GM23248 (cell line): Measurements from ENCODE around the gene SULF2. TPM values are rescaled to one million over a fixed set of nuclear protein-coding genes. Genes with fewer than 3 reads are reported as not detected.

ENCODE experiments used
- DNase-seq: peaks from one replicate; pipeline ENCODE4 v3.0.0-alpha.2; 2015
- H2AFZ ChIP-seq: fragments of 200-600 bp; sonication (generic); 2 replicates; pipeline ENCODE4 v1.6.1; 2016; ENCODE audit warnings: antibody characterized with exemption
- H3F3A ChIP-seq: fragments of 200-600 bp; sonication (generic); 2 replicates; pipeline ENCODE4 v1.6.1; 2016; ENCODE audit warnings: mild to moderate bottlenecking, antibody characterized with exemption, mixed run types; ENCODE audit not compliant: insufficient read depth
- H3K27ac ChIP-seq: fragments of 200-600 bp; sonication (generic); 2 replicates; pipeline ENCODE4 v1.5.1; 2016; ENCODE audit warnings: mild to moderate bottlenecking
- H3K27me3 ChIP-seq: fragments of 200-600 bp; sonication (generic); replicated peaks from 2 replicates; pipeline ENCODE4 v1.6.1; 2016; ENCODE audit warnings: mild to moderate bottlenecking; ENCODE audit not compliant: insufficient read depth
- H3K36me3 ChIP-seq: fragments of 200-600 bp; sonication (generic); 2 replicates; pipeline ENCODE4 v1.6.1; 2016; ENCODE audit warnings: low read depth, mild to moderate bottlenecking
- H3K4me1 ChIP-seq: fragments of 200-600 bp; sonication (generic); 2 replicates; pipeline ENCODE4 v1.6.1; 2016; ENCODE audit warnings: mild to moderate bottlenecking; ENCODE audit not compliant: insufficient read depth
- H3K4me2 ChIP-seq: fragments of 200-600 bp; sonication (generic); one replicate; pipeline ENCODE4 v1.6.1; 2016; ENCODE audit warnings: mild to moderate bottlenecking; ENCODE audit not compliant: unreplicated experiment
- H3K4me3 ChIP-seq: fragments of 200-600 bp; sonication (generic); 2 replicates; pipeline ENCODE4 v1.5.1; 2016; ENCODE audit warnings: mild to moderate bottlenecking
- H3K79me2 ChIP-seq: fragments of 200-600 bp; sonication (generic); 2 replicates; pipeline ENCODE4 v1.6.1; 2016; ENCODE audit warnings: mild to moderate bottlenecking; ENCODE audit not compliant: insufficient read depth
- H3K9ac ChIP-seq: fragments of 200-600 bp; sonication (generic); 2 replicates; pipeline ENCODE4 v1.6.1; 2016; ENCODE audit warnings: mild to moderate bottlenecking
- H3K9me2 ChIP-seq: fragments of 200-600 bp; sonication (generic); 2 replicates; pipeline ENCODE4 v1.6.1; 2016; ENCODE audit warnings: mixed run types, mild to moderate bottlenecking, moderate library complexity; ENCODE audit not compliant: insufficient read depth
- H3K9me3 ChIP-seq: fragments of 200-600 bp; sonication (generic); one replicate; pipeline ENCODE4 v1.6.1; 2017; ENCODE audit warnings: low read depth
- H4K20me1 ChIP-seq: fragments of 200-600 bp; sonication (generic); 2 replicates; pipeline ENCODE4 v1.6.0; 2016; ENCODE audit not compliant: insufficient read depth
- EZH2 ChIP-seq: fragments of 200-600 bp; sonication (generic); IDR thresholded peaks from 2 replicates; pipeline ENCODE4 v1.6.1; 2018; ENCODE audit warnings: antibody characterized with exemption, mild to moderate bottlenecking; ENCODE audit not compliant: insufficient read depth, poor library complexity, severe bottlenecking
- EZH2phosphoT487 ChIP-seq: fragments of 200-600 bp; sonication (generic); IDR thresholded peaks from 2 replicates; pipeline ENCODE4 v1.6.1; 2018; ENCODE audit warnings: antibody characterized with exemption, moderate library complexity, mild to moderate bottlenecking, low read depth; ENCODE audit not compliant: insufficient read depth
- WGBS, 2 experiments: methylation state at CpG; one replicate each; pipeline ENCODE4 v1.1.6; 2015 to 2017; ENCODE audit warnings: low lambda C conversion rate in 2 of 2, low coverage in 1 of 2; ENCODE audit errors: missing lambda C conversion rate in 2 of 2; 5-methylcytosine and 5-hydroxymethylcytosine counted together
- in situ Hi-C: fragments of 300-500 bp; cut with MboI; formaldehyde crosslinking; loops from 2 replicates; pipeline ENCODE4 v1.15.0; 2020
- polyA plus RNA-seq: library from polyadenylated mRNA; unstranded; fragments of >200 nt; fragmentation: Nextera tagmentation; extraction: Ambion mirVana; gene quantifications from 2 replicates; pipeline ENCODE4 v1.2.1, GENCODE V29; 2016
- total RNA-seq: library from RNA; depleted of rRNA; stranded (reverse); fragments of >200 nt; shearing (Covaris generic); gene quantifications from 2 replicates; pipeline ENCODE4 v1.2.3, GENCODE V29; 2014

The SULF2 gene
- total and polyA plus RNA-seq, 2 experiments from 2014 or later: 2.0 to 5.6 TPM

- no peak overlapping the region for H3K4me2 ChIP-seq
- 87 to 91% methylated on average over 8 of the region's 8 CpGs for WGBS, 2 experiments
- no peaks in the 10 kb centered on the region for H3K9me2 ChIP-seq
- no peaks in the 10 kb centered on the region for H3K79me2 ChIP-seq
- no peaks in the 10 kb centered on the region for H3K9me3 ChIP-seq
- no peak overlapping the region for H3K4me3 ChIP-seq
- no peak overlapping the region for H3K27ac ChIP-seq
- H3K36me3 ChIP-seq: no peaks in the 10 kb centered on the region
- H3K9ac ChIP-seq: no peak overlapping the region
- H3F3A ChIP-seq: no peaks in the 10 kb centered on the region
- TF ChIP-seq EZH2 (no peak), EZH2phosphoT487 (no peak)
- no peaks in the 10 kb centered on the region for H3K27me3 ChIP-seq
- no peak overlapping the region for H2AFZ ChIP-seq
- no peaks in the 10 kb centered on the region for H3K4me1 ChIP-seq
- no peak for DNase-seq
- in situ Hi-C loops: loop anchor here (10.0 to 25.0 kb wide), 2 partner anchors 626 to 1243 kb away; partner anchors contain the start of gene ARFGEF2
- no peaks in the 10 kb centered on the region for H4K20me1 ChIP-seq
These were observed 116.2 kb downstream of the SULF2 start for GRCh38 chr20:47669152-47669425.

GRCh38 chr20:47668313-47669151, 116.7 kb downstream of the SULF2 start:
- no peaks in the 10 kb centered on the region for H4K20me1 ChIP-seq
- H3F3A ChIP-seq: no peaks in the 10 kb centered on the region
- 90 to 92% methylated on average over 22 to 23 of the region's 23 CpGs for WGBS, 2 experiments
- H3K27ac ChIP-seq: no peak overlapping the region
- H2AFZ ChIP-seq: no peak overlapping the region
- H3K4me2 ChIP-seq: no peak overlapping the region
- no peaks in the 10 kb centered on the region for H3K4me1 ChIP-seq
- no peak for DNase-seq
- TF ChIP-seq EZH2phosphoT487 (no peak), EZH2 (no peak)
- H3K9me3 ChIP-seq: no peaks in the 10 kb centered on the region
- H3K79me2 ChIP-seq: no peaks in the 10 kb centered on the region
- in situ Hi-C loops: loop anchor here (10.0 to 25.0 kb wide), 2 partner anchors 626 to 1244 kb away; partner anchors contain the start of gene ARFGEF2
- no peak overlapping the region for H3K9ac ChIP-seq
- no peaks in the 10 kb centered on the region for H3K27me3 ChIP-seq
- no peaks in the 10 kb centered on the region for H3K36me3 ChIP-seq
- no peaks in the 10 kb centered on the region for H3K9me2 ChIP-seq
- H3K4me3 ChIP-seq: no peak overlapping the region

DNA sequence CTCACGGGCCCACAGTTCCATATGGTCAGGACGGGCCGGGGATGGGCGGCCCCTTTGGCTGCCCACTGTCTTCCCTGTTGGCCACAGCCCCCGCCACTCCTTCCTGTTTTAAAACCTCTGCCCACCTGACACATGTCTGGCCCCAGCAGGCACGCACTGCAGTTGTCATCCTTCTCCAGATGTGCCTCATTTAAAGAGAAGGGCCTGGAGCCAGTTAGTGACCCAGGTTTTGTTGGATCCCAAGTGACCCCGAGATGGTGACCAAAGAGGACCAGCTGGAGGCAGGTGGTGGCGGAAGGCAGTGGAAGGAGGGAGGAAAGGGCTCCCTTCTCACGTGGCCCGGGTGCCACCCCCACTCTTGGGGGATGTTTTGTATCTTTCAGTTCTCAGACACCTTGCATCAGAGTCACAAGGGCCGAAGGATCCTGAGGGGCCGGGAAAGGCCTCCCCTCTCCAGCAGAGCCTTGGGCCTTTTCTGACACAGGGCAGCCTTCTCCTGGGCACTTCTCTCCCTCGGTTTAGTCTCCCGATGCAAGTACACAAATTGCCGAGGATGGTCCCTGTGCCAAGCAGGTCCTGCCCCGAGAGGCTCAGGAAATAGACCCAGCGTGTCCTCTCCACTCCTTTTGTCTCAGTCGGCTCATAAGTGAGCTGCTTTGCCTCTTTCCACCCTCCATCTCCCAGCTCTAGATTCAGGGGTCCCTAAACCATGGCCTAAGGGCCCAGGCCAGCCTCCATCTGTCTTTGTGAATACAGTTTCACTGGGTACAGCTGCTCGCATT, 117.6 kb downstream of the SULF2 start:
- in situ Hi-C loops: loop anchor here (10.0 to 25.0 kb wide), 2 partner anchors 627 to 1245 kb away; partner anchors contain the start of gene ARFGEF2
- no peaks in the 10 kb centered on the region for H3K9me3 ChIP-seq
- TF ChIP-seq EZH2: no peak
- no peak for TF ChIP-seq EZH2phosphoT487
- 68 to 70% methylated on average over 19 of the region's 19 CpGs for WGBS, 2 experiments
- H3K4me3 ChIP-seq: no peak overlapping the region
- H3K79me2 ChIP-seq: no peaks in the 10 kb centered on the region
- no peaks in the 10 kb centered on the region for H3K36me3 ChIP-seq
- no peaks in the 10 kb centered on the region for H3K27me3 ChIP-seq
- no peaks in the 10 kb centered on the region for H3F3A ChIP-seq
- H3K4me1 ChIP-seq: no peaks in the 10 kb centered on the region
- no peak overlapping the region for H3K4me2 ChIP-seq
- no peak overlapping the region for H3K27ac ChIP-seq
- H4K20me1 ChIP-seq: no peaks in the 10 kb centered on the region
- no peak overlapping the region for H3K9ac ChIP-seq
- H2AFZ ChIP-seq: no peak overlapping the region
- DNase-seq: no peak
- H3K9me2 ChIP-seq: no peaks in the 10 kb centered on the region

DNA sequence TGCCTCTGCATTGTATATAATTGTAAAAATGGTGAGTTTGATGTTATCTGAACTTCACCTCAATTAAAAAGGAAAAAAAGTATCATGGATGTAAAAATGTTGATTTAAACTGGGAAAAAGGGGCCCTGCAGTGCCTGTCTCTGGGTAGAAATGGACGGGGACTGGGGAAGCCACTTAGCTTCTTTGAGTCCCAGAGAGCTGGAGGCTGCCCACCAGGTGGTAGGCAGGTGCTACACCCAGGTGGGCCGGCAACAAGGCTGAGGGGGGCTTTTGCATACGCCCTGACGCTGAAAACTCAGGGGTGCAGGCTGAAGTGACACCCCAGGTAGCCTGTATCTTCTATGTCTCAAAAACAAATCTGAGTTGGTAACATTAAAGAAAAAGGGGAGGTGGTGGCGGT, 118.2 kb downstream of the SULF2 start:
- H3K4me3 ChIP-seq: no peak overlapping the region
- in situ Hi-C loops: loop anchor here (10.0 to 25.0 kb wide), 2 partner anchors 628 to 1245 kb away; partner anchors contain the start of gene ARFGEF2
- WGBS, 2 experiments: 79 to 80% methylated on average over 5 of the region's 5 CpGs

More for the DNA sequence above, 118.2 kb downstream of the SULF2 start:
- TF ChIP-seq EZH2: no peak
- TF ChIP-seq EZH2phosphoT487: no peak
- no peaks in the 10 kb centered on the region for H3K9me3 ChIP-seq
- no peak overlapping the region for H2AFZ ChIP-seq
- H3K79me2 ChIP-seq: no peaks in the 10 kb centered on the region
- H3K4me2 ChIP-seq: no peak overlapping the region
- DNase-seq: no peak
- H3K36me3 ChIP-seq: no peaks in the 10 kb centered on the region
- H4K20me1 ChIP-seq: no peaks in the 10 kb centered on the region
- no peaks in the 10 kb centered on the region for H3K9me2 ChIP-seq
- no peak overlapping the region for H3K27ac ChIP-seq
- no peaks in the 10 kb centered on the region for H3K4me1 ChIP-seq
- no peaks in the 10 kb centered on the region for H3F3A ChIP-seq
- H3K9ac ChIP-seq: no peak overlapping the region
- H3K27me3 ChIP-seq: no peaks in the 10 kb centered on the region
